HG03565 (cell line): ENCODE data around the gene BRIP1.
"Not testable (repeated sequence)": the region's sequence is repeated elsewhere in the genome, so short reads cannot be mapped to it uniquely, and the experiment has no call there.

Source experiments
- ATAC-seq: cut with Tn5 transposase; IDR thresholded peaks from one replicate; pipeline ENCODE4 v1.9.1; 2021; ENCODE audit warnings: mild to moderate bottlenecking, moderate library complexity; ENCODE audit not compliant: unreplicated experiment

BRIP1 gene

GRCh38 chr17:61670691-61671090, 192.6 kb downstream of the BRIP1 start:
- no peak for ATAC-seq

- no peak for ATAC-seq
Measured at GRCh38 chr17:61669522-61669921, 193.8 kb downstream of the BRIP1 start.

- ATAC-seq = no peak
Measured at GRCh38 chr17:61668486-61668885, 194.8 kb downstream of the BRIP1 start.

GRCh38 chr17:61666406-61667088, 196.8 kb downstream of the BRIP1 start:
- not testable (repeated sequence) for ATAC-seq

- no peak for ATAC-seq
Measured at GRCh38 chr17:61663310-61663709, 200.0 kb downstream of the BRIP1 start.

- no peak for ATAC-seq
Measured at GRCh38 chr17:61662741-61663140, 200.6 kb downstream of the BRIP1 start.

GRCh38 chr17:61662186-61662585, 201.1 kb downstream of the BRIP1 start:
- ATAC-seq = no peak

- ATAC-seq = no peak
Measured at GRCh38 chr17:61660746-61661485, 202.4 kb downstream of the BRIP1 start.

- ATAC-seq = no peak
Measured at GRCh38 chr17:61659437-61659836, 203.9 kb downstream of the BRIP1 start.

GRCh38 chr17:61658183-61658582, 205.1 kb downstream of the BRIP1 start:
- ATAC-seq = no peak

GRCh38 chr17:61657338-61657737, 206.0 kb downstream of the BRIP1 start:
- no peak for ATAC-seq

- ATAC-seq = no peak
Measured at GRCh38 chr17:61656721-61657217, 206.6 kb downstream of the BRIP1 start.

GRCh38 chr17:61650749-61651148, 212.6 kb downstream of the BRIP1 start:
- ATAC-seq = no peak

- ATAC-seq = no peak
Measured at GRCh38 chr17:61648587-61648986, 214.7 kb downstream of the BRIP1 start.

GRCh38 chr17:61647047-61647446, 216.3 kb downstream of the BRIP1 start:
- no peak for ATAC-seq

GRCh38 chr17:61646482-61646881, 216.8 kb downstream of the BRIP1 start:
- no peak for ATAC-seq

- no peak for ATAC-seq
Measured at GRCh38 chr17:61645920-61646319, 217.4 kb downstream of the BRIP1 start.

GRCh38 chr17:61644800-61645774, 218.2 kb downstream of the BRIP1 start:
- no peak for ATAC-seq

- no peak for ATAC-seq
Measured at GRCh38 chr17:61642768-61643167, 220.6 kb downstream of the BRIP1 start.

- no peak for ATAC-seq
Measured at GRCh38 chr17:61641715-61642114, 221.6 kb downstream of the BRIP1 start.

- ATAC-seq = no peak
Measured at GRCh38 chr17:61641084-61641483, 222.2 kb downstream of the BRIP1 start.
